HEK293 (cell line): ENCODE results near the gene KDM5A.
A peak's percentile ranks its signal among the peaks of the same experiment; 100 is the strongest.

Source experiments
- AEBP2 ChIP-seq: fragments of 450-650 bp; formaldehyde crosslinking; IDR thresholded peaks from 2 replicates; pipeline ENCODE4 v1.5.1; 2016; ENCODE audit warnings: missing biosample characterization, missing genetic modification characterization, borderline replicate concordance
- EGR2 ChIP-seq: fragments of 450-650 bp; formaldehyde crosslinking; IDR thresholded peaks from 2 replicates; pipeline ENCODE4 v1.5.1; 2016; ENCODE audit warnings: low read depth, missing biosample characterization, missing genetic modification characterization
- ELK4 ChIP-seq: IDR thresholded peaks from 2 replicates; pipeline ENCODE4 v1.6.1; 2011; ENCODE audit warnings: mild to moderate bottlenecking, low read depth, low read length, borderline replicate concordance
- HOXC10 ChIP-seq: sonication (generic); formaldehyde crosslinking; IDR thresholded peaks from 2 replicates; pipeline ENCODE4 v1.8.1; 2023; ENCODE audit warnings: mild to moderate bottlenecking, missing genetic modification reagents
- HOXD13 ChIP-seq: sonication (generic); formaldehyde crosslinking; IDR thresholded peaks from 2 replicates; pipeline ENCODE4 v1.8.0; 2022; ENCODE audit warnings: missing genetic modification reagents, borderline replicate concordance
- MYNN ChIP-seq: fragments of 450-650 bp; formaldehyde crosslinking; IDR thresholded peaks from 2 replicates; pipeline ENCODE4 v1.5.1; 2016; ENCODE audit warnings: missing biosample characterization, missing genetic modification characterization, borderline replicate concordance
- MZF1 ChIP-seq: fragments of 450-650 bp; formaldehyde crosslinking; IDR thresholded peaks from 2 replicates; pipeline ENCODE4 v1.5.1; 2017; ENCODE audit warnings: missing biosample characterization, missing genetic modification characterization, borderline replicate concordance
- SP3 ChIP-seq: fragments of 450-650 bp; formaldehyde crosslinking; IDR thresholded peaks from 2 replicates; pipeline ENCODE4 v1.5.1; 2016; ENCODE audit warnings: missing biosample characterization, missing genetic modification characterization
- YY2 ChIP-seq: fragments of 450-650 bp; formaldehyde crosslinking; IDR thresholded peaks from 2 replicates; pipeline ENCODE4 v1.5.1; 2016; ENCODE audit warnings: missing biosample characterization, missing genetic modification characterization
- ZBTB11 ChIP-seq: fragments of 450-650 bp; formaldehyde crosslinking; conservative IDR thresholded peaks from 2 replicates; pipeline ENCODE4 v1.5.1; 2016; ENCODE audit warnings: low read depth, missing biosample characterization, missing genetic modification characterization
- ZBTB6 ChIP-seq: fragments of 450-650 bp; formaldehyde crosslinking; IDR thresholded peaks from 2 replicates; pipeline ENCODE4 v1.5.1; 2017; ENCODE audit warnings: missing biosample characterization, missing genetic modification characterization
- ZNF138 ChIP-seq: fragments of 450-650 bp; formaldehyde crosslinking; IDR thresholded peaks from 2 replicates; pipeline ENCODE4 v1.5.1; 2016; ENCODE audit warnings: missing biosample characterization, missing genetic modification characterization, borderline replicate concordance
- ZNF19 ChIP-seq: fragments of 450-650 bp; formaldehyde crosslinking; IDR thresholded peaks from 2 replicates; pipeline ENCODE4; 2016; ENCODE audit warnings: missing biosample characterization, missing genetic modification characterization, low read depth
- ZNF23 ChIP-seq: fragments of 450-650 bp; formaldehyde crosslinking; IDR thresholded peaks from 2 replicates; pipeline ENCODE4 v1.5.1; 2016; ENCODE audit warnings: missing biosample characterization, missing genetic modification characterization, borderline replicate concordance
- ZNF24 ChIP-seq: fragments of 450-650 bp; formaldehyde crosslinking; IDR thresholded peaks from 2 replicates; pipeline ENCODE4 v1.5.1; 2016; ENCODE audit warnings: missing biosample characterization, missing genetic modification characterization
- ZNF311 ChIP-seq: fragments of 450-650 bp; formaldehyde crosslinking; IDR thresholded peaks from 2 replicates; pipeline ENCODE4 v1.5.1; 2017; ENCODE audit warnings: missing biosample characterization, missing genetic modification characterization, borderline replicate concordance
- ZNF324 ChIP-seq: fragments of 450-650 bp; formaldehyde crosslinking; IDR thresholded peaks from 2 replicates; pipeline ENCODE4 v1.5.1; 2016; ENCODE audit warnings: missing biosample characterization, missing genetic modification characterization
- ZNF335 ChIP-seq: fragments of 450-650 bp; formaldehyde crosslinking; conservative IDR thresholded peaks from 2 replicates; pipeline ENCODE4 v1.5.1; 2016; ENCODE audit warnings: missing biosample characterization, missing genetic modification characterization
- ZNF354C ChIP-seq: fragments of 450-650 bp; formaldehyde crosslinking; IDR thresholded peaks from 2 replicates; pipeline ENCODE4 v1.5.1; 2016; ENCODE audit warnings: missing biosample characterization, missing genetic modification characterization, low read depth, borderline replicate concordance
- ZNF501 ChIP-seq: fragments of 450-650 bp; formaldehyde crosslinking; IDR thresholded peaks from 2 replicates; pipeline ENCODE4 v1.5.1; 2016; ENCODE audit warnings: missing biosample characterization, missing genetic modification characterization
- ZNF561 ChIP-seq: fragments of 450-650 bp; IDR thresholded peaks from 2 replicates; pipeline ENCODE4 v1.5.1; 2018; ENCODE audit warnings: missing biosample characterization, missing genetic modification characterization, borderline replicate concordance
- ZNF580 ChIP-seq: fragments of 450-650 bp; formaldehyde crosslinking; IDR thresholded peaks from 2 replicates; pipeline ENCODE4 v1.5.1; 2016; ENCODE audit warnings: missing biosample characterization, missing genetic modification characterization
- ZNF610 ChIP-seq: fragments of 450-650 bp; formaldehyde crosslinking; IDR thresholded peaks from 2 replicates; pipeline ENCODE4 v1.5.1; 2016; ENCODE audit warnings: missing biosample characterization, missing genetic modification characterization, borderline replicate concordance
- ZNF626 ChIP-seq: fragments of 450-650 bp; sonication (Bioruptor Pico); formaldehyde crosslinking; IDR thresholded peaks from 2 replicates; pipeline ENCODE4 v1.5.1; 2018; ENCODE audit warnings: missing biosample characterization, missing genetic modification characterization, inconsistent platforms
- ZNF645 ChIP-seq: fragments of 450-650 bp; formaldehyde crosslinking; IDR thresholded peaks from 2 replicates; pipeline ENCODE4; 2016; ENCODE audit warnings: missing biosample characterization, missing genetic modification characterization
- ZNF654 ChIP-seq: fragments of 450-650 bp; formaldehyde crosslinking; IDR thresholded peaks from 2 replicates; pipeline ENCODE4 v1.5.1; 2016; ENCODE audit warnings: low read depth, missing biosample characterization, missing genetic modification characterization
- ZNF660 ChIP-seq: fragments of 450-650 bp; IDR thresholded peaks from 2 replicates; pipeline ENCODE4 v1.5.1; 2018; ENCODE audit warnings: missing biosample characterization, mild to moderate bottlenecking, missing genetic modification characterization
- ZNF670 ChIP-seq: fragments of 450-650 bp; formaldehyde crosslinking; IDR thresholded peaks from 2 replicates; pipeline ENCODE4 v1.5.1; 2016; ENCODE audit warnings: missing biosample characterization, missing genetic modification characterization, low read depth
- ZNF707 ChIP-seq: fragments of 450-650 bp; formaldehyde crosslinking; IDR thresholded peaks from 2 replicates; pipeline ENCODE4 v1.5.1; 2016; ENCODE audit warnings: missing biosample characterization, missing genetic modification characterization
- ZNF747 ChIP-seq: fragments of 450-650 bp; formaldehyde crosslinking; IDR thresholded peaks from 2 replicates; pipeline ENCODE4 v1.5.1; 2016; ENCODE audit warnings: missing biosample characterization, missing genetic modification characterization
- ZNF830 ChIP-seq: fragments of 450-650 bp; IDR thresholded peaks from 2 replicates; pipeline ENCODE4 v1.5.0; 2018; ENCODE audit warnings: missing biosample characterization, missing genetic modification characterization, low read depth, mild to moderate bottlenecking, moderate library complexity
- ZSCAN23 ChIP-seq: fragments of 450-650 bp; formaldehyde crosslinking; IDR thresholded peaks from 2 replicates; pipeline ENCODE4 v1.5.1; 2016; ENCODE audit warnings: missing biosample characterization, missing genetic modification characterization

KDM5A gene

GRCh38 chr12:401235-402028, 12.3 kb upstream of the KDM5A start, which contains the start of gene CCDC77 (continued):
- TF ChIP-seq ZNF19 (tag by site-specific recombination), result no peak
- TF ChIP-seq ZSCAN23 (tag by site-specific recombination), result no peak
- no peak for TF ChIP-seq ZNF626 (tag by site-specific recombination)
- peak; percentile 55 for TF ChIP-seq ZBTB11 (tag by site-specific recombination)
- TF ChIP-seq ZNF670 (tag by site-specific recombination), result no peak
- TF ChIP-seq YY2 (tag by site-specific recombination), result peak; percentile 61
- TF ChIP-seq ZNF335 (tag by site-specific recombination), result peak; percentile 94
- no peak for TF ChIP-seq ZNF747 (tag by site-specific recombination)
- TF ChIP-seq ZBTB6, result peak; percentile 94
- TF ChIP-seq MZF1, result no peak
- peak; percentile 97 for TF ChIP-seq ZNF610 (tag by site-specific recombination)
- no peak for TF ChIP-seq ZNF645
- TF ChIP-seq ZNF830 (tag by site-specific recombination), result no peak
- peak; percentile 98 for TF ChIP-seq SP3 (tag by site-specific recombination)
- no peak for TF ChIP-seq AEBP2 (tag by site-specific recombination)
- peak; percentile 84 for TF ChIP-seq ZNF660 (tag by site-specific recombination)
- TF ChIP-seq HOXD13, result no peak
- TF ChIP-seq ZNF138 (tag by site-specific recombination), result no peak
- TF ChIP-seq ZNF501, result peak; percentile 97
- TF ChIP-seq EGR2 (tag by site-specific recombination), result no peak
- no peak for TF ChIP-seq ZNF707 (tag by site-specific recombination)
- TF ChIP-seq ZNF354C, result no peak
- no peak; the same call in 1 of the 2 replicates for TF ChIP-seq ZNF654 (tag by site-specific recombination)
- no peak for TF ChIP-seq ZNF311 (tag by site-specific recombination)
- no peak for TF ChIP-seq ELK4
- TF ChIP-seq MYNN (tag by site-specific recombination), result peak; percentile 43; the same call in 1 of the 2 replicates
- no peak for TF ChIP-seq ZNF23 (tag by site-specific recombination)
- TF ChIP-seq ZNF580 (tag by site-specific recombination), result no peak
- peak; percentile 70; the same call in 1 of the 2 replicates for TF ChIP-seq ZNF561 (tag by site-specific recombination)
- no peak for TF ChIP-seq HOXC10 (CRISPR knock-in tag)
- TF ChIP-seq ZNF24 (tag by site-specific recombination), result peak; percentile 20; the same call in 1 of the 2 replicates
- peak; percentile 66; the same call in 1 of the 2 replicates for TF ChIP-seq ZNF324
